ENCODE results near the gene VRK1. TPM values are rescaled to one million over a fixed set of nuclear protein-coding genes. Genes with fewer than 3 reads are reported as not detected.

The VRK1 gene
- total and polyA plus RNA-seq, 2 of the 8 experiments (the other 6 are each of a cell fraction or from before 2014, with no cell fraction given) = 24.2 to 64.8 TPM

- Histone ChIP-seq H3K23me2 (ENCODE audit: low read depth, low read length) (no peaks in the 10 kb centered on the region; the same call in 1 of the 2 replicates), H2BK12ac (ENCODE audit: low read depth, low read length) (no peak overlapping the region), H3K4me2 (ENCODE audit: insufficient read depth in 1 of 2, low read depth in 2 of 2, low read length in 2 of 2) (no peak overlapping the region), H3K36me3 (ENCODE audit: control insufficient read depth in 2 of 4, insufficient read depth in 4 of 4, low read length in 3 of 4) (no peaks in the 10 kb centered on the region), H3K4me3 (ENCODE audit: extremely low read depth in 1 of 4, insufficient read depth in 2 of 4, low read depth in 3 of 4, low read length in 4 of 4) (no peak overlapping the region), H2AFZ (ENCODE audit: low read length) (no peak overlapping the region), H3K79me2 (ENCODE audit: control insufficient read depth in 1 of 2, insufficient read depth in 2 of 2, low read length in 2 of 2) (no peaks in the 10 kb centered on the region), H3K18ac (ENCODE audit: extremely low read depth, low read length) (no peak overlapping the region), H3K56ac (replicated peaks; ENCODE audit: insufficient read length, low read depth, low read length) (no peak overlapping the region), H3K23ac (ENCODE audit: insufficient read length) (no peak overlapping the region), H3K4ac (replicated peaks; ENCODE audit: insufficient read length, low read depth, low read length) (no peak overlapping the region), H4K91ac (replicated peaks; ENCODE audit: insufficient read length, low read length) (no peak overlapping the region), H3K4me1 (replicated peaks in 1 of 4; ENCODE audit: control insufficient read depth in 3 of 4, insufficient read depth in 4 of 4, low read length in 3 of 4) (peaks cover 0 to 7% (median 1%) of the 10 kb centered on the region in 4 experiments; a peak in 4 of 7 replicates), H3K27me3 (replicated peaks in 1 of 4; ENCODE audit: control insufficient read depth in 3 of 4, extremely low read depth in 1 of 4, insufficient read depth in 3 of 4, low read length in 3 of 4) (no peaks in the 10 kb centered on the region), H3K79me1 (ENCODE audit: low read depth, low read length) (no peaks in the 10 kb centered on the region), H3K27ac (ENCODE audit: low read depth, low read length) (no peak overlapping the region), H3K14ac (ENCODE audit: insufficient read length) (no peak overlapping the region), H2AK5ac (ENCODE audit: low read depth, low read length) (no peak overlapping the region), H2BK5ac (ENCODE audit: low read depth, low read length) (no peak overlapping the region), H3K9ac (replicated peaks in 1 of 4; ENCODE audit: extremely low read depth in 1 of 4, low read depth in 3 of 4, low read length in 3 of 4) (no peak overlapping the region), H2BK15ac (ENCODE audit: low read length) (no peak overlapping the region), H4K8ac (ENCODE audit: extremely low read depth, insufficient read depth, low read length) (no peak overlapping the region), H4K5ac (ENCODE audit: insufficient read length, low read depth, low read length) (no peak overlapping the region), H4K20me1 (replicated peaks in 1 of 2; ENCODE audit: control insufficient read depth in 1 of 2, insufficient read depth in 2 of 2, low read length in 2 of 2) (peaks cover 0 to 2% of the 10 kb centered on the region in 2 experiments), H3K9me3 (ENCODE audit: insufficient read depth in 2 of 2, low read depth in 1 of 2, low read length in 1 of 2) (no peaks in the 10 kb centered on the region), H2BK20ac (ENCODE audit: low read length) (no peak overlapping the region), H2BK120ac (replicated peaks; ENCODE audit: low read depth, low read length) (no peak overlapping the region)
- CTCF ChIA-PET (ENCODE audit: partially characterized antibody) = interaction anchor here (1.3 to 1.5 kb wide), 2 partner anchors 100 to 168 kb away, joined by 4 to 6 read pairs; no protein-coding TSS in a partner anchor
- DNase-seq (ENCODE audit: low read depth in 1 of 2, low spot score in 2 of 2) (no peak), FAIRE-seq (no peak)
- 86% methylated on average over 3 of the region's 3 CpGs; no CpG with 5 or more reads in 1 of the 2 experiments for WGBS, 2 experiments (ENCODE audit: extremely low coverage in 1 of 2, insufficient coverage in 1 of 2, insufficient read length in 1 of 2, insufficient replicate concordance in 2 of 2, low coverage in 1 of 2, low lambda C conversion rate in 2 of 2, missing lambda C conversion rate in 1 of 2)
- POLR2A ChIA-PET (ENCODE audit: partially characterized antibody) = no interaction called here
- no peak for TF ChIP-seq POLR2A (IDR thresholded peaks at IDR 0.05; ENCODE audit: control extremely low read depth in 1 of 2, low read depth in 2 of 2, low read length in 2 of 2)
- TF ChIP-seq CTBP2 (IDR thresholded peaks at IDR 0.05; ENCODE audit: borderline replicate concordance, insufficient read depth, insufficient read length, low read length) = no peak
- no peak for TF ChIP-seq ATF3 (IDR thresholded peaks at IDR 0.05; ENCODE audit: insufficient read depth, low read depth, low read length)
- no peak for TF ChIP-seq TCF12 (IDR thresholded peaks at IDR 0.05; ENCODE audit: low read depth, low read length)
- TF ChIP-seq GABPA (IDR thresholded peaks at IDR 0.05; ENCODE audit: borderline replicate concordance, insufficient read depth, low read length) = no peak
- TF ChIP-seq RBBP5 (IDR thresholded peaks at IDR 0.05; ENCODE audit: borderline replicate concordance, low read depth, low read length) = no peak
- no peak for TF ChIP-seq SUZ12 (IDR thresholded peaks at IDR 0.05; ENCODE audit: low read length)
- no peak for TF ChIP-seq FOSL1 (IDR thresholded peaks at IDR 0.05; ENCODE audit: insufficient read depth, low read depth, low read length)
- TF ChIP-seq PHF8 (conservative IDR thresholded peaks at IDR 0.05; ENCODE audit: low read depth, low read length) = no peak
- no peak for TF ChIP-seq TAF7 (optimal IDR thresholded peaks at IDR 0.05; ENCODE audit: borderline replicate concordance, low read depth, low read length)
- TF ChIP-seq SP4 (IDR thresholded peaks at IDR 0.05; ENCODE audit: low read length) = no peak
- TF ChIP-seq SIN3A (conservative IDR thresholded peaks at IDR 0.05 in 1 of 2, IDR thresholded peaks at IDR 0.05 in 1 of 2; ENCODE audit: low read depth in 1 of 2, low read length in 2 of 2) = no peak
- TF ChIP-seq RAD21 (IDR thresholded peaks at IDR 0.05 in 1 of 2, conservative IDR thresholded peaks at IDR 0.05 in 1 of 2; ENCODE audit: low read depth in 2 of 2, low read length in 2 of 2) = no peak
These were observed 44.6 kb upstream of the VRK1 start for GRCh38 chr14:96752594-96752993.

Data from H1 (cell line).